GM19035 (cell line): ENCODE data around the gene KCNMB2.

Experiments used
- ATAC-seq: cut with Tn5 transposase; IDR thresholded peaks from one replicate; pipeline ENCODE4 v1.9.1; 2021; ENCODE audit not compliant: unreplicated experiment

Gene KCNMB2

DNA sequence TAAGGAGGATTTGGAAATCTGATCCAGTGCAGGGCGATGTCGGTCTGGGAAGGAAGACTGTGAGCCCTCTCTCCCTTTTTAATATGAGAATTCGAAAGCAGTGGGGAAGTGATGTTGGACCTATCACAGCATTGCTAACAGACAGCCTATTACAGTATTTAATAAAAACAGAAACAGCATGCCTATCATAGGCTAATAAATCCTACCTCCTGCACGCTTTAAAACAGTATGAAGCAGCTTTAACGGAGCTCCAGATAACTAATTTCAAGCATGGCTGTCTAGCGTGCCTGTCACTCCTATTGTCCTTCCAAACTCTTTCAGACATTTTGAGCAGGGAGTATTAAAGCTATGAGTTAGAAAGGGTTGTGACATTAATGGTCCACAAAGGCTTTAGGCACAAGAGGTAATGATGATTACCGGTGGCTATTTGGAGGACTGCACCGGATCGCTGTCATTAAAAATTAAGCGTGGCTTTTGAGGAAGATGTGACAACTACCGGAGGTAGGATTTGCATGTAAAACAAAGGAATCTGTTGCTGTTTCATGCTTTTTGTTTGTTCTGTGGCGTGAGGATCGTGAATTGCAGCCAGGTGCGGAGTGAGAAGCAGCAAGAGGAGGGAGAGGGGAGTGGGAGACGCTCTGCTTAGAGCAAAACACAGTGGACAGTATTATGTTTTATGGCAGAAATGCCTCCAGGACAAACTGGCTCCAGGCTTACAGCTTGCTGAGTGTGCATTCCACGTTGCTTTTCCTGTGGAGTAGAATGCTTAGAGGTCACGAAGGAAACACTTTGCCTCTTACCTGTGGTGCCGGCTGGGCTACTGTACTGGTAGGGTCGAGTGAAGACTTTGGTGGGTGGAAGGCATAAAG, at the start of gene KCNMB2:
Gene KCNMB2, plus strand, starts transcription at position 226 of the 869 bp plus-strand sequence.
- no peak for ATAC-seq

DNA sequence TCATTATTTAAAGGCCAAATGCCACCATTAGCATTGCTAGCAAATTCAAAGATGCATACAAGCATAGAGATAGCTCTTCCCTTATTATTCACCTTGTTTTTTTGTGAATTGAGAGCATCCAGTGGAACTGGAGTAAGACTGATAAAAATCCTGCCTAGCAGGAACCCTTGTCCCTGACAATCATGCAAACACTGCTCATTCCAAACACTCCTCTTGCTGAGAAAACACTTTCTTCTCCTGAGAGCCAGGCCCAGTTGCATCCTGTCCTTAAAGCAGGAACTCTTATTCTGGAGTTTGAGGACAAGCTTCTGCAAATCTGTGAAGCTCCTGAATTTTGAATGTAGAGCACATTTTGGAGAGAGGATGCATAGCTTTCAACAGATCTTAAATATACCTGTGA, 49.3 kb upstream of the KCNMB2 start:
- ATAC-seq = no peak

DNA sequence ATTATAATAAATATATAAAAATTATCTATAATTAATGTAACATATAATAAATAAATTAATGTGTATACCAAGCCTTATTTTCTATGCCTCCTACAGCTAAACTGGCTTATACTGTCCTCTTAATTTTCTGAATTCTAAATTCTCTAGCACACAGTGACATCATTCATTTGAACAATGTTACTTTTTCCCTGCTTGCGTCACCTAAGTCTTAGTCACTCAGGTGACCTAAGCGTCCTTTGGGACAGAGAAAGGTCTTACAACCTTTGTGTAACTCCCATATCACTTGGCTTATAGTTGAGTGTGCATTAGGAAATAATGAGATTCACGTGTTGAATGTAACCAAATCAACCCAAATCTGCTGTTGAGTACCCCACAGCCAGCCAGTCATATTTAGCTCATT, 48.5 kb upstream of the KCNMB2 start:
- ATAC-seq = no peak

DNA sequence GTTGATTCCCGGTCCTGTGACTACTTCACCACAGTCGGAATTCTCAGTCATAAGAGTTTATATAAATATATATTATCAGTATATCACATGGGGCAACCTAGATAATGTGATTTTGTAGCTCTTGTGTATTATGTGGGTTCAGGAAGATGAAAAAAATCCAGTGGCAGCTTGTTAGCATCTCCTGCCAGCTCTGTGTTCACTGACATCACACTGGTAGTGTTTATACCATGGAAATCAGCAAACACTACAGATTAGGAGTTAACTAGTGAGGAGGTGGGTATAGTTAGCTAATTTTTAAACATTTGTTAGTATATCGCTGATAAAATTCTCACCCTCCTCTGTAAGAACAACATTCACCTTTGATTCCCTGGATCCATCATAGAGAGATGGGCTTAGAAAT, 44.5 kb upstream of the KCNMB2 start:
- ATAC-seq = no peak

DNA sequence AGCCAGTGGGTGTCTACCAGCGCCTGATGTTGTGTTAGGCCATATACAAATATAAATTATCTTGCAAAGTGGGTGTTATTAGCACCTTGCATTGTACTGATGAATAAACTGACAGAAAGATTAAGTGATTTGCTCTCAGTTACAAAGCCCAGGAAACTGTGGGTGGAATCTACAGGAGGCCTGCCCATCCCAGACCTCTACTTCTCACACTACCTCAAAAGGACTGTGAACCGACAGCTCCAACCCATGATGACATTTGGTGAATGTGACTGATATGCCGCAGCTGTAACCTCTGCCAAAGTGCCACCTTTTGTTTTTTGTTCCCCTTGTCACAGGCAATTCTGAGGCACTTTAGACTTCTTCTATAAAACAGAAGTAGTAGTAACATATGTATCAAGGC, 43.7 kb upstream of the KCNMB2 start:
- no peak for ATAC-seq

DNA sequence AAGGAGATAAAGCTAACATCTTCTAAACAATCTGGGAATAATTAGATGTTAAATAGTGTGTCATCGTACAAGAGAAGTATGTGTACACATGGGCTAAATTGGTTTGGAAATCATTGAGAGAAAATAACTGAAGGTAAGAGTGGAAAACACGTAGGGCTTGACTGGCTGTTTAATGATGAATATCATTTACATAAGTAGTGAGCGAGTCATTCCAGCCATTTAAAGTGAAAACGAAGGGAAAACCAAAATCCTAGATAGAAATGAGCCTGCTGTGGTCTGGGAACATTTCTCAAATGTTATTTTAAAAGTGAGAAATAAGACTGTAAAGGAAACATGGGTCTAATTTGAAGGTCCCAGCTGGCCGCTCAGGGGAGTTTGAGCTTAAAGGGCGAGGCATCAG, 41.9 kb upstream of the KCNMB2 start:
- no peak for ATAC-seq

DNA sequence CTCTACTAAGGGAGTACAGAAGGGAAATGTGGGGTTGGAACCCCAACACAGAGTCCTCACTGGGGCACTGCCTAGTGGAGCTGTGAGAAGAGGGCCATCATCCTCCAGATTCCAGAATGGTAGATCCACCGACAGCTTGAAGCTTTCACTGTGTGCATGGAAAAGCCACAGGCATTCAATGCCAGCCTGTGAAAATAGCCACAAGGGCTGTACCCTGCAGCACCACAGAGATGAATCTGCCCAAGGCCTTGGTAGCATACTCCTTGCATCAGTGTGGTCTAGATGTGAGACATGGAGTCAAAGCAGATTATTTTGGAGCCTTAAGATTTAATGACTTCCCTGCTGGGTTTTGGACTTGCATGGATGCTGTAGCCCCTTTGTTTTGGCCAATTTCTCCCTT, 39.3 kb upstream of the KCNMB2 start:
- no peak for ATAC-seq

DNA sequence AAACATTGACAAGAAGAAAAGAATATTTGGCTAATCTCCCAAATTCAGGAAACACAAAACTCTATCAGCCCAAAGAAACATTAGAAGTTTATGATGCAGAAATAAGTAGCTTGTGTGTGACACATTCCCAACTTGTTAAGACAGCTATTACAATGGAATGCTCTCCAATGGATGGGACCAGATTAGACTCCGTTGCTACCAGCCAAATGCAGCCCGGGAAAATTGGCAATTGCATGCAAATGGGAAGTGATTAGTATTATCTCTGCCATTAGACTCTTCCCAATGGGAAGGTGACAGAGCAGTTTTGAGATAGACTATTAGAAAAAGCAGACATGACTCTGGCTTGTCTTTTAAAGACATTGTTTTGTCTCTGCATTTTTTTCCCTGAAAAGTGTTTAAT, 37.4 kb upstream of the KCNMB2 start:
- no peak for ATAC-seq

DNA sequence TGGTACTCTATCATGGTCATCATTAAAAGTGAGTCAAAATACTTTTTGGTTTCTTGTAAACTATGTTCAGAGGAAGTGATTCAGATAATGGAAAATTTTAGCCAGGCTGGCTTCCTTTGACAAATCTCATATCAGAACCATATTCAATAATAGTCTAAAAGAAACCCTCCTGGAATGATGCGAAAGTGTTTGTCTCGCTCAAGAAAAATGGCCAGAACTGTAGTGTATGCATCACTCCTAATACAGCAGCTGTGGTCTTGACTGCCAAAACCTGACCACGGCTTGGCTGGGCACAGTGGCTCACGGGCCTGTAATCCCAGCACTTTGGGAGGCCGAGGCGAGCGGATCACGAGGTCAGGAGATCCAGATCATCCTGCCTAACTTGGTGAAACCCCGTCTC, 35.6 kb upstream of the KCNMB2 start:
- no peak for ATAC-seq

DNA sequence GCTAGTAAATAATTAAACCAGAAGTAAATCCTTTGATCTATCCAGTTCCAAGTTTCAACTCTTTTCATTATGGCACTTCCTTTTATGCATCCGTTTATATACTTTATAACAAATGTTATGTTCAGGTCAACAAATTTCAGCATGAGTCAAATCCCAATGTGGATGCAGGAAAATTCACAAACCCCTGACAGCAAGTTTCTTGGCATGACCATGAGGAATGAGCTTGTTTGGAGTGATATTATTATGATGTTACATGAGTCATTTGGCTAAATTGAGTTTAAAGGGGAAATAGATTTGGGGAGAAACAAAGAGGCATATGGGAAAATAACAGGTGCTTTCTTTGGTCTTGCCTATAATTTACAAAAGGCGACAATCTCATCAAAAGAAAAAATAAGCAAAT, 32.1 kb upstream of the KCNMB2 start:
- no peak for ATAC-seq

DNA sequence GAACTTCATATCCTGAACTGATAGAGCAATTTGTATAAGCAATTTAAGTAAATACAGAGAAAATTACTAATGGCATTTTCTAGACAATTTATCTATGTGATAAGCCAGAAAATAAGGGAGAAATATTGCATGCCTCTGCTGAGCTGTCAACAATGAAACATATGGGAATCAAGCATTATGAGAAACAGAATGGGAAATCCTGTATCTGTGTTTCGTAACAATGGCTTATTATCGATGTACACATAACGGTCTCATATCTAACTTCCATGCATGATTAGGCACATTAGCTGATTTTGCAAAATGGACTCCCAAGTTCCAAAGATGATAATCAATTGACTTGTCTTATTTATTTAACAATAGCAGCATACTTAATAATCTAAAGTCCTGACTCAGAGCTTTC, 30.4 kb upstream of the KCNMB2 start:
- ATAC-seq = no peak

DNA sequence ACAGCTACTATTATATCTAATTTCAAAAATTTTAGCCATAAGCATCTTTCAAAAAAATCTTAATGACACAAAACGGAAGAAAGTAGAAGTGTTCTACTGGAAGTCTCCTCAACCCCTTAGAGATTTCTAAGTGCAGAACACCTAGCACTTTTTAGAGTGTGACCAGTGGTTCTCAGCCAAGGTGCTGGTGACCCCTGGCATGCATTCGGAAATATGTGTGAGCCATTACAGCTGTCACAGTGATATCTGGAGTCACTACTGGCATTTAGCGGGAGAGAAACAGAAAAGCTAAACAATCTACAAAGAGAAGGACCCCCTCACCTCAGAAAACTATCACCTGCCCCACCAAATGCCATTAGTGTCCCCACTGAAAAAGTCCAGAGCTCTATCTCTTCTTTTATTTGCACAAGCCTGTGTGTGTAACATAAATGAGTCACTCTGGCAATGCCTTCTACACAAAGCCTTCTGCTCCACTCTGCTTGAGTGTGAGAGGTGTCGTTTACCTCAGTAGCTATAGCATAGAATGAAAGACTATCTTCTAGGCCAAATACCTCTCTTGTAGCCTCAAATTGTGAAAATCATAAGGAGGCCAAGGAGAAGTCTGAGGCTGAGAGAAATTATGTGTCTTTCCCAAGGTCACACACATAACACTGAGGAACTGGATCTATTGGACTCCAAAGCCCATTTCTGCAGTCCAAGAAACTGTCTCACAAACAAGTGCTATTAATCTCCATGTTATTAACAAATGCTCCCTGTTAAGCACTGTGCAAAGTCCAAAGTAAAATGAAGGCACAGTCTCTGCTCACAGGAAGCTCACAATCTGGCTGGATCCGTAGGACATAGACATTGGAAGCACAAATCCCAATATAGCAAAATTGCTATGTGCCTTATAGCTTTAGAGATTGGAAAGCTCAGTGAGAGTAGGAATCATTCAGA, 28.5 kb upstream of the KCNMB2 start:
- ATAC-seq = no peak

DNA sequence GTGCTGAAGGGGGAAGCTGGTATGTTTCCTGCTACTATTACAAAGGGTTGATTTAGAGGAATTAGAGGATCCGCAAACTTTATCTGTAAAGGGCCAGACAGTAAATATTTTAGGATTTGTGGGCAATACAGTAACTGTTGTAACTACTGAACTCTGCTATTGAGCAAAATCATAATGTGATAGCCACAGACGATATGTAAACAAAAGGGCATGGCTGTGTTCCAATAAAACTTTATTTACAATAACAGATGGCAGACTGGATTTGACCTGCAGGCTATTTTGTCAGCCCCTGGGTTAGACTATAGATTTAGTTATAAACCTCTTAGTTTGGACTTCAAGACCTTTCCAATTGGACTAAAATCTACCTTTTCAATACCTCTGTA, 27.8 kb upstream of the KCNMB2 start:
- ATAC-seq = no peak

DNA sequence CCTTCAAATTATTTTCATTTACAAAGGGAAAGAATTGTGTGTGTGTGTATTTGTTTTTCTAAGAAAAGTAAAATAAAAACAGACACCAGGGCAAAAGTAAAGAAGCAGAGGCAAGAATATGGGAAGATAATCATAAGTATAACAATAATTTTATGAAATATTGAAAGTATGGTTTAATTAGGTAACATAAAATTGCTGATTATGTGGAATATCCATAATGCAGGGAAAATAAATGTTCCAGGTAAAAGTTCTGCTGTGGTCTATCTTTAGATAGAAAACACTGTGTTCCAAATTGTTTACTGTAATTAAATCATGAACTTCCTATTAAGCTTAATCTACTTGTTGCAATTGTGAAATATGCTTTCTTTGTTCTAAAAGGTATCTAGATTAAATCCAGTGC, 25.7 kb upstream of the KCNMB2 start:
- ATAC-seq = no peak

DNA sequence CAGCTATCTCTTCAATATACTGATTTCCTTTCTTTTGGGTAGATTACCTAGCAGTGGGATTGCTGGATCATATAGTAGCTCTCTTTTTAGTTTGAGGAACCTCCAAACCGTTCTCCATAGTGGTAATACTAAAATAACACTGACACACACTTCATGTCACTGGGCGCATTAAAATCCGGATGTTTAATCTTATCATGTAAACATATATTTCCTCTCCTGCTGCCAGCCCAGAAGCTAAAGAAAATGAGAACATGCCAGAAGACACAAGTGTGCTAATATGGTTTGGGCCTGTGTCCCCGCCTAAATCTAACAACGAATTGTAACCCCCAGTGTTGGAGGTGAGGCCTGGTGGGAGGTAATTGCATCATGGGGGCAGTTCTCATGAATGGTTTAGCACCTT, 23.6 kb upstream of the KCNMB2 start:
- no peak for ATAC-seq

DNA sequence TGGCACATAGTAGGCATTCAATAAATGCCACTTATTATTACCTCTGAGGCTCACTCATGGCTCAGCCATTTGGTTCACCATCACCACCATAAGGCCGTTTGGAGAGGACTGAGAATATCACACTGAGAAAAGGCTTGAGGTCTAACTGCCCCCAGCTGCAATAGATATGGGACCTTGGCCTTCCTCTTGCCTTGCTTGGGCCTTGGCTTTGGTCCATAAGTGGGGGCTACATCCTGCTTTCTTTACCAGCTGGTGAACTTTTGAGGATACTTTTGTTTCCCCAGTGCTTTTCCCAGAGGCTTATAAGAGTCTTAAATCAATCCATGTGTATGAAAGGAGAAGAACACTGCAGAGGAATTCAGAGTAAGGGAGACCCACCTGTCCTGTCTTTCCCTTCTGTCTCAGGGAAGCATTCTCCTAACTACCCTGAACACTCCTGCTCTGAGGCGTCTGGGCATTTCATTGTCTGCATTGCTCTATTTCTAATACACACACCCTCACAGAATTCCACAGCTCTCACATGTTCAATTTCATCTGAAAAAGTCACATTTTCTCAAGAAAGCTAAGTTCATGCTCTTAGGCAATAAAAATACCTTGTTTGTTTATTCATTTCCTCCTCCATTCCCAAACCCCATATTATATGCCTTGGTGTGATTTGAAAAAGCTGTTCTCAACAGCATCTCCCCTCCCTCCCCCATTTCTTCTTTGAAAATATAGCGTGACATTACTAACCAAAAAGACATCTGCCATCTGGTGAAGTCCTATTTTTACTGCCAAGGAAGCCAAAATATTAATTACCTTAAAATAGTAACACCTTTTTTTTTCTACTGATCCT, 22.5 kb upstream of the KCNMB2 start:
- no peak for ATAC-seq

DNA sequence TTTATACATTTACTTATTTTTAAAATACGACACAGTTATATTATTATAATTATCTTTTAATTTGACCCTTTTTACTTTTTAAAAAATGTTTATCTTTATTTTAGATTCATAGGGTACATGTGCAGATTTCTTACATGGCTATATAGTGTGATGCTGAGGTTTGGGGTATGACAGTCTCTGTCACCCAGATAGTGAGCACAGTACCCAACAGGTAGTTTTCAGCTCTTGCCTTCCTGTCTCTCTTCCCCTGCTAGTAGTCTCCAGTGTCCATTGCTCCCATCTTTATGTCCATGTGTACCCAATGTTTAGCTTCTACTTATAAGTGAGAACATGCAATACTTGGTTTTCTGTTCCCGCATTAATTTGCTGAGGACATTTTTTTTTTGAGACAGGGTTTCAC, 21.8 kb upstream of the KCNMB2 start:
- no peak for ATAC-seq

DNA sequence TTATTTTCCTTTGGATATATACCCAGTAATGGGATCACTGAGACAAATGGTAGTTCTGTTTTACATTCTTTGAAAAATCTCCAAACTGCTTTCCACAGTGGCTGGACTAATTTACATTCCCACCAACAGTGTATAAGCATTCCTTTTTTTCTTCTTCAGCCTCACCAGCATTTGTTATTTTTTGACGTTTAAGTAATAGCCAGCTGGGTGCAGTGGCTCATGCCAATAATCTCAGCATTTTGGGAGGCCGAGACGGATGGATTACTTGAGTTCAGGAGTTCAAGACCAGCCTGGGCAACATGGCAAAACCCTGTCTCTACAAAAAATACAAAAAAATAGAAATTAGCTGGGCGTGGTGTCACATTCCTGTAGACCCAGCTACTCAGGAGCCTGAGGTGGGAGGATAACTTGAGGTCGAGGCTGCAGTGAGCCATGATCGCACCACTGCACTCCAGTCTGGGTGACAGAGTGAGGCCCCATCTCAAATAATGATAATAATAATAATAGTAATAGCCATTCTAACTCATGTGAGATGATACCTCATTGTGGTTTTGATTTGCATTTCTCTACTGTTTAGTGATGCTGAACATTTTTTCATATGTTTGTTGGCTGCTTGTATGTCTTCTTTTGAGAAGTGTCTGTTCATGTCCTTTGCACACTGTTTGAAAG, 21.0 kb upstream of the KCNMB2 start:
- ATAC-seq = peak; percentile 23

DNA sequence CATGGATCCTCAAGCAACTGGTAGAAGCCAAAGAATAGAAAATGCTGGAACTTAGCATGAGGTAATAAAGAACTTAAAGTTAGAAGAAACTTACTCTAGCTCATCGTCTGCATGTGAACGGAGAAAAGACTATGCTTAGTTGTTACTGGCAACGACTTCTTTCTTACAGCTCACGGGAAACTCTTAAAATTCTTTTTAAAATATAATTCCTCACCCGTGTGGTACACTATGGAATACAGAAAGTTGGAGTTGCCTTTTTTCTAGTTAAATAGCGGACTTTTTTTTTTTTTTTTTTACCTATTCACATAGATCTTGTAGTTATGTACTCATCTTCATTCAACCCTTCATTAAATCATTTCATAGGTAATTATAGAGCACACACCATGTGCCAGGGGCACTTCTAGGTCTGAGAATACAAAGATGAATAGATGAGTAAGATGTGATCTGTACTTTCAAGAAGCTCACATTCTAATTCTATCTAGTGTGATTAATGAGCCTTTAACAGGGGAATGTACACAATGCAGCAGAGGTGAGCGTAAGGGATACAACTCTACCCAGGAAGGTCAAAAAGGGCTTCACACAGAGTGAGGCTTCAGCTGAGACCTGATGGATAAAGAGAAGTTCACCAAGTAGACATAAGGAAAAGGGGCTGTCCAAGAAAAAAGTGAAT, 18.4 kb upstream of the KCNMB2 start:
- no peak for ATAC-seq
